Neural progenitor cell (in vitro differentiated cells): ENCODE data around the gene AGRP. TPM values are rescaled to one million over a fixed set of nuclear protein-coding genes. Genes with fewer than 3 reads are reported as not detected.

Source experiments
- DNase-seq: peaks from one replicate; pipeline ENCODE4 v3.0.0-alpha.2; 2016; ENCODE audit warnings: low spot score
- H2AFZ ChIP-seq: fragments of 200-600 bp; sonication (generic); replicated peaks from 2 replicates; pipeline ENCODE4 v1.6.1; 2016; ENCODE audit warnings: antibody characterized with exemption
- H3F3A ChIP-seq: fragments of 200-600 bp; sonication (generic); 2 replicates; pipeline ENCODE4 v1.6.1; 2016; ENCODE audit warnings: antibody characterized with exemption, low read depth
- H3K27ac ChIP-seq: fragments of 200-600 bp; sonication (generic); 2 replicates; pipeline ENCODE4 v1.5.1; 2016; ENCODE audit warnings: mild to moderate bottlenecking
- H3K27me3 ChIP-seq: fragments of 200-600 bp; sonication (generic); 2 replicates; pipeline ENCODE4 v1.6.1; 2016; ENCODE audit warnings: mild to moderate bottlenecking, moderate library complexity
- H3K36me3 ChIP-seq: fragments of 200-600 bp; sonication (generic); 2 replicates; pipeline ENCODE4 v1.5.1; 2016
- H3K4me1 ChIP-seq: fragments of 200-600 bp; sonication (generic); 2 replicates; pipeline ENCODE4 v1.6.1; 2016; ENCODE audit warnings: mixed run types
- H3K4me2 ChIP-seq: fragments of 200-600 bp; sonication (generic); 2 replicates; pipeline ENCODE4 v1.6.1; 2016
- H3K4me3 ChIP-seq: fragments of 200-600 bp; sonication (generic); 2 replicates; pipeline ENCODE4 v1.5.1; 2016
- H3K79me2 ChIP-seq: fragments of 200-600 bp; sonication (generic); 2 replicates; pipeline ENCODE4 v1.6.1; 2016; ENCODE audit warnings: low read depth
- H3K9ac ChIP-seq: fragments of 200-600 bp; sonication (generic); 2 replicates; pipeline ENCODE4 v1.6.1; 2016
- H3K9me3 ChIP-seq: fragments of 200-600 bp; sonication (generic); 2 replicates; pipeline ENCODE4 v1.5.1; 2016; ENCODE audit warnings: low read depth
- H4K20me1 ChIP-seq: fragments of 200-600 bp; sonication (generic); 2 replicates; pipeline ENCODE4 v1.6.1; 2016; ENCODE audit warnings: low read depth
- H3K27ac Mint-ChIP-seq: 3 replicates; pipeline ENCODE4 v1.8.0; 2021; ENCODE audit warnings: mixed read lengths
- H3K27me3 Mint-ChIP-seq: 2 replicates; pipeline ENCODE4 v1.8.0; 2022; ENCODE audit warnings: low read depth, mild to moderate bottlenecking, inconsistent platforms, moderate library complexity, mixed read lengths; ENCODE audit not compliant: insufficient read depth
- H3K36me3 Mint-ChIP-seq: 3 replicates; pipeline ENCODE4 v1.8.0; 2021; ENCODE audit warnings: mixed read lengths
- H3K4me1 Mint-ChIP-seq: 3 replicates; pipeline ENCODE4 v1.8.0; 2021; ENCODE audit warnings: mixed read lengths
- H3K4me3 Mint-ChIP-seq: 3 replicates; pipeline ENCODE4 v1.8.0; 2021; ENCODE audit warnings: mild to moderate bottlenecking, moderate library complexity, mixed read lengths
- H3K9me3 Mint-ChIP-seq: 3 replicates; pipeline ENCODE4 v1.8.0; 2020; ENCODE audit warnings: mixed read lengths
- CTCF ChIP-seq: fragments of 200-600 bp; sonication (generic); IDR thresholded peaks from 2 replicates; pipeline ENCODE4 v1.5.1; 2017; ENCODE audit warnings: antibody characterized with exemption, mild to moderate bottlenecking
- EZH2 ChIP-seq: fragments of 200-600 bp; sonication (generic); IDR thresholded peaks from 2 replicates; pipeline ENCODE4 v1.6.1; 2017; ENCODE audit warnings: antibody characterized with exemption, mild to moderate bottlenecking, moderate library complexity
- EZH2phosphoT487 ChIP-seq: fragments of 200-600 bp; sonication (generic); IDR thresholded peaks from 2 replicates; pipeline ENCODE4 v1.6.1; 2017; ENCODE audit warnings: antibody characterized with exemption
- total RNA-seq: library from RNA; depleted of rRNA; stranded (reverse); fragments of >200 nt; gene quantifications from 2 replicates; pipeline ENCODE4 v1.2.3, GENCODE V29; 2015; ENCODE audit warnings: low replicate concordance

The AGRP gene
- total RNA-seq, 1 donor from 2014 or later = not detected

- H3K4me2 ChIP-seq = no peak overlapping the region
- H2AFZ ChIP-seq = no peak overlapping the region
- peaks cover 25% of the 10 kb centered on the region for H4K20me1 ChIP-seq
- H3K36me3 ChIP-seq = no peaks in the 10 kb centered on the region
- Mint-ChIP-seq H3K27ac (no peak overlapping the region), H3K36me3 (peaks cover 16% of the 10 kb centered on the region), H3K4me1 (peaks cover 29% of the 10 kb centered on the region), H3K4me3 (no peak overlapping the region), H3K27me3 (peaks cover 2% of the 10 kb centered on the region), H3K9me3 (no peaks in the 10 kb centered on the region)
- no peak overlapping the region for H3K27ac ChIP-seq
- H3K9ac ChIP-seq = no peak overlapping the region
- TF ChIP-seq EZH2 = no peak
- no peak for TF ChIP-seq CTCF
- TF ChIP-seq EZH2phosphoT487 = no peak
- H3K9me3 ChIP-seq = no peaks in the 10 kb centered on the region
- no peaks in the 10 kb centered on the region for H3F3A ChIP-seq
- no peaks in the 10 kb centered on the region for H3K79me2 ChIP-seq
- no peak for DNase-seq
- H3K4me1 ChIP-seq = no peaks in the 10 kb centered on the region
- no peak overlapping the region for H3K4me3 ChIP-seq
- no peaks in the 10 kb centered on the region for H3K27me3 ChIP-seq
Observed at GRCh38 chr16:67451704-67452435, 31.5 kb downstream of the AGRP start.

GRCh38 chr16:67451061-67451703, 32.2 kb downstream of the AGRP start:
- Histone ChIP-seq H3F3A (no peaks in the 10 kb centered on the region), H3K9me3 (no peaks in the 10 kb centered on the region), H3K4me1 (no peaks in the 10 kb centered on the region), H4K20me1 (peaks cover 19% of the 10 kb centered on the region), H2AFZ (no peak overlapping the region), H3K27ac (no peak overlapping the region), H3K4me2 (no peak overlapping the region), H3K36me3 (no peaks in the 10 kb centered on the region), H3K79me2 (no peaks in the 10 kb centered on the region), H3K9ac (no peak overlapping the region), H3K4me3 (no peak overlapping the region), H3K27me3 (no peaks in the 10 kb centered on the region)
- no peak for DNase-seq
- TF ChIP-seq CTCF (no peak), EZH2 (no peak), EZH2phosphoT487 (no peak)
- Mint-ChIP-seq H3K36me3 (peaks cover 16% of the 10 kb centered on the region), H3K9me3 (no peaks in the 10 kb centered on the region), H3K27me3 (no peaks in the 10 kb centered on the region), H3K27ac (peak overlapping the region; percentile 79), H3K4me1 (peaks cover 29% of the 10 kb centered on the region), H3K4me3 (peak overlapping the region; percentile 52)

GRCh38 chr16:67449739-67450138, 33.6 kb downstream of the AGRP start:
- no peak overlapping the region for H3K4me3 ChIP-seq
- no peaks in the 10 kb centered on the region for H3K36me3 ChIP-seq
- no peaks in the 10 kb centered on the region for H3K9me3 Mint-ChIP-seq
- no peak overlapping the region for H3K4me2 ChIP-seq
- H3F3A ChIP-seq = no peaks in the 10 kb centered on the region
- H3K4me1 ChIP-seq = no peaks in the 10 kb centered on the region
- TF ChIP-seq EZH2 (no peak), EZH2phosphoT487 (no peak), CTCF (no peak)
- no peak for DNase-seq
- peaks cover 12% of the 10 kb centered on the region for H4K20me1 ChIP-seq
- no peak overlapping the region for H2AFZ ChIP-seq
- no peak overlapping the region for H3K27ac ChIP-seq
- peaks cover 23% of the 10 kb centered on the region for H3K4me1 Mint-ChIP-seq
- H3K27me3 ChIP-seq = no peaks in the 10 kb centered on the region
- no peak overlapping the region for H3K27ac Mint-ChIP-seq
- H3K36me3 Mint-ChIP-seq = peaks cover 14% of the 10 kb centered on the region
- no peaks in the 10 kb centered on the region for H3K9me3 ChIP-seq
- no peaks in the 10 kb centered on the region for H3K79me2 ChIP-seq
- no peak overlapping the region for H3K9ac ChIP-seq
- no peak overlapping the region for H3K4me3 Mint-ChIP-seq
- H3K27me3 Mint-ChIP-seq = no peaks in the 10 kb centered on the region
